ENCODE results near the gene GRIP2.

Gene GRIP2

GRCh38 chr3:14528081-14528480, 12.1 kb downstream of the GRIP2 start:
- TF ChIP-seq CTCF (IDR thresholded peaks at IDR 0.05; ENCODE audit: insufficient read depth, low read depth, low read length, missing control alignments): no peak
- no peak for DNase-seq (ENCODE audit: low read depth)
- no peak overlapping the region for H3K4me3 ChIP-seq (ENCODE audit: low read length)

- H3K4me3 ChIP-seq (ENCODE audit: low read length): no peak overlapping the region
- TF ChIP-seq CTCF (IDR thresholded peaks at IDR 0.05; ENCODE audit: insufficient read depth, low read depth, low read length, missing control alignments): no peak
- DNase-seq (ENCODE audit: low read depth): peak; percentile 63
Observed at GRCh38 chr3:14525685-14526631, 14.2 kb downstream of the GRIP2 start.

GRCh38 chr3:14524920-14525660, 15.1 kb downstream of the GRIP2 start:
- no peak for TF ChIP-seq CTCF (IDR thresholded peaks at IDR 0.05; ENCODE audit: insufficient read depth, low read depth, low read length, missing control alignments)
- no peak overlapping the region for H3K4me3 ChIP-seq (ENCODE audit: low read length)
- no peak for DNase-seq (ENCODE audit: low read depth)

- no peak overlapping the region for H3K4me3 ChIP-seq (ENCODE audit: low read length)
- no peak for TF ChIP-seq CTCF (IDR thresholded peaks at IDR 0.05; ENCODE audit: insufficient read depth, low read depth, low read length, missing control alignments)
- DNase-seq (ENCODE audit: low read depth): peak; percentile 13
Observed at GRCh38 chr3:14524311-14524711, 15.8 kb downstream of the GRIP2 start.

GRCh38 chr3:14523792-14524191, 16.4 kb downstream of the GRIP2 start:
- TF ChIP-seq CTCF (IDR thresholded peaks at IDR 0.05; ENCODE audit: insufficient read depth, low read depth, low read length, missing control alignments): no peak
- no peak for DNase-seq (ENCODE audit: low read depth)
- H3K4me3 ChIP-seq (ENCODE audit: low read length): no peak overlapping the region

- no peak for DNase-seq (ENCODE audit: low read depth)
- H3K4me3 ChIP-seq (ENCODE audit: low read length): no peak overlapping the region
- no peak for TF ChIP-seq CTCF (IDR thresholded peaks at IDR 0.05; ENCODE audit: insufficient read depth, low read depth, low read length, missing control alignments)
Observed at GRCh38 chr3:14522768-14523167, 17.4 kb downstream of the GRIP2 start.
